ENCODE measurements around the gene PANK2. TPM values are rescaled to one million over a fixed set of nuclear protein-coding genes. Genes with fewer than 3 reads are reported as not detected.

PANK2 gene
- total and polyA plus RNA-seq, 2 of the 8 experiments (the other 6 are each of a cell fraction or from before 2014, with no cell fraction given): 17.1 to 57.5 TPM

DNA sequence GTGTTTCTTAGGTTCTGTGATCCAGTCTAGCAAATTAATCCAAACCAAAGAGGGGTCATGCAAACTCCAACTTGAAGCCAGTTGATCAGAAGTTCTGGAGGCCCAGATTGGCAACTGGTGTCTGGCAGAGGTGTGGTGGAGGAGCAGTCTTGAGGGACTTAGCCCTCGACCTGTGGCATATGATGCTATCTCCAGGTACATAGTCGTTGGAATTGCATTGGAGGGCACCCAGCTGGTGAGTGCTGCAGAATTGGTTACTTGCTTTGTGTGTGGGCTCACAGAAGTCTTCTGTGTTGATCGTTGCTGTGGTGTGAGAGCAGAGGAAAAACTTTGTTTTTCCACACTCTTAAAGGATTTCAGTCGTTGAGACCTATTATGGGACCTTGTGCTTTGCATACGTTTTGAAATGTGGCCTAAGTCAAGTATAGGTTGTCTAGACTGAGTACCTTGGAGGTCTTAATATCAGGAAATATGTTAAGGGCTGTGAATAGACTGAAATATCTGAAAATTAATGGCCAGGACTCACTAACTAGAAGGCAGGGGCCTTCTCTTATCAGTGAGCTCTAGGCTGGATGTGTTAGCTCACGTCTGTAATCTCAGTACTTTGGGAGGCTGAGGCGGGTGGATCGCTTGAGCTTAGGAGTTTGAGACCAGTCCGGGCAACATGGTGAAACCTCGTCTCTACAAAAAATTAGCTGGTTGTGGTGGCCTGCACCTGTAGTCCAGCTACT, 7.8 kb downstream of the PANK2 start:
- Histone ChIP-seq H3K4ac (replicated peaks; ENCODE audit: insufficient read length, low read depth, low read length) (no peak overlapping the region), H2BK5ac (ENCODE audit: low read depth, low read length) (no peak overlapping the region), H2AK5ac (ENCODE audit: low read depth, low read length) (no peak overlapping the region), H3K4me1 (replicated peaks in 1 of 4; ENCODE audit: control insufficient read depth in 3 of 4, insufficient read depth in 4 of 4, low read length in 3 of 4) (peaks cover 0 to 2% (median 0%) of the 10 kb centered on the region in 4 experiments; a peak in 2 of 7 replicates), H3K27me3 (replicated peaks in 1 of 4; ENCODE audit: control insufficient read depth in 3 of 4, extremely low read depth in 1 of 4, insufficient read depth in 3 of 4, low read length in 3 of 4) (no peaks in the 10 kb centered on the region), H4K91ac (replicated peaks; ENCODE audit: insufficient read length, low read length) (no peak overlapping the region), H3K14ac (ENCODE audit: insufficient read length) (no peak overlapping the region), H4K8ac (ENCODE audit: extremely low read depth, insufficient read depth, low read length) (peak overlapping the region; percentile 25; the same call in 1 of the 2 replicates), H2BK20ac (ENCODE audit: low read length) (no peak overlapping the region), H3K27ac (ENCODE audit: low read depth, low read length) (no peak overlapping the region), H2BK15ac (ENCODE audit: low read length) (no peak overlapping the region), H3K36me3 (ENCODE audit: control insufficient read depth in 2 of 4, insufficient read depth in 4 of 4, low read length in 3 of 4) (peaks cover 0 to 13% (median under 1%) of the 10 kb centered on the region in 4 experiments; a peak in 3 of 8 replicates), H2BK12ac (ENCODE audit: low read depth, low read length) (no peak overlapping the region), H3K23me2 (ENCODE audit: low read depth, low read length) (no peaks in the 10 kb centered on the region), H3K18ac (ENCODE audit: extremely low read depth, low read length) (no peak overlapping the region), H3K9me3 (ENCODE audit: insufficient read depth in 2 of 2, low read depth in 1 of 2, low read length in 1 of 2) (no peaks in the 10 kb centered on the region), H3K4me2 (ENCODE audit: insufficient read depth in 1 of 2, low read depth in 2 of 2, low read length in 2 of 2) (peak overlapping the region; percentile 4 to 45; a peak in 1 of 4 replicates), H4K5ac (ENCODE audit: insufficient read length, low read depth, low read length) (no peak overlapping the region), H3K4me3 (ENCODE audit: extremely low read depth in 1 of 4, insufficient read depth in 2 of 4, low read depth in 3 of 4, low read length in 4 of 4) (no peak overlapping the region), H4K20me1 (replicated peaks in 1 of 2; ENCODE audit: control insufficient read depth in 1 of 2, insufficient read depth in 2 of 2, low read length in 2 of 2) (peaks cover 34 to 35% of the 10 kb centered on the region in 2 experiments), H2BK120ac (replicated peaks; ENCODE audit: low read depth, low read length) (no peak overlapping the region), H3K79me1 (ENCODE audit: low read depth, low read length) (no peaks in the 10 kb centered on the region; the same call in 1 of the 2 replicates), H3K79me2 (ENCODE audit: control insufficient read depth in 1 of 2, insufficient read depth in 2 of 2, low read length in 2 of 2) (peaks cover 63 to 98% of the 10 kb centered on the region in 2 experiments), H2AFZ (ENCODE audit: low read length) (no peak overlapping the region), H3K23ac (ENCODE audit: insufficient read length) (no peak overlapping the region), H3K9ac (replicated peaks in 1 of 4; ENCODE audit: extremely low read depth in 1 of 4, low read depth in 3 of 4, low read length in 3 of 4) (no peak overlapping the region), H3K56ac (replicated peaks; ENCODE audit: insufficient read length, low read depth, low read length) (no peak overlapping the region)
- 88% methylated on average over 10 of the region's 10 CpGs; no CpG with 5 or more reads in 1 of the 2 experiments for WGBS, 2 experiments (ENCODE audit: extremely low coverage in 1 of 2, insufficient coverage in 1 of 2, insufficient read length in 1 of 2, insufficient replicate concordance in 2 of 2, low coverage in 1 of 2, low lambda C conversion rate in 2 of 2, missing lambda C conversion rate in 1 of 2)
- FAIRE-seq: no peak
- POLR2A ChIA-PET (ENCODE audit: partially characterized antibody): interaction anchor here (0.7 to 3.0 kb wide), 7 partner anchors 9 to 186 kb away, joined by 3 to 25 read pairs (median 5); partner anchors contain the start of gene PANK2
- no peak for DNase-seq (ENCODE audit: low read depth in 1 of 2, low spot score in 2 of 2)
- CTCF ChIA-PET (ENCODE audit: partially characterized antibody): interaction anchor here (1.4 to 3.2 kb wide), 4 partner anchors 10 to 174 kb away, joined by 3 to 10 read pairs (median 4); no protein-coding TSS in a partner anchor
- TF ChIP-seq SAP30 (IDR thresholded peaks at IDR 0.05; ENCODE audit: insufficient read depth, insufficient replicate concordance, low read length) (no peak), POU5F1 (IDR thresholded peaks at IDR 0.05; ENCODE audit: low read depth, low read length) (no peak), POLR2A (IDR thresholded peaks at IDR 0.05; ENCODE audit: control extremely low read depth in 1 of 2, low read depth in 2 of 2, low read length in 2 of 2) (no peak), CBX5 (IDR thresholded peaks at IDR 0.05; ENCODE audit: low read depth, low read length) (no peak)
